KOPT-K1 (cell line): ENCODE results near the gene ADD3.

Experiments used
- H3K27ac ChIP-seq: fragments of 200-600 bp; sonication (generic); 2 replicates; pipeline ENCODE4 v1.5.1; 2016; ENCODE audit warnings: antibody characterized with exemption, mild to moderate bottlenecking, low read depth, low read length; ENCODE audit not compliant: poor library complexity, severe bottlenecking
- H3K36me3 ChIP-seq: fragments of 200-600 bp; sonication (generic); 2 replicates; pipeline ENCODE4 v1.5.1; 2017; ENCODE audit warnings: antibody characterized with exemption, mild to moderate bottlenecking, low read length, moderate library complexity; ENCODE audit not compliant: insufficient read depth
- H3K9me3 ChIP-seq: fragments of 200-600 bp; sonication (generic); 2 replicates; pipeline ENCODE4 v1.5.1; 2017; ENCODE audit warnings: antibody characterized with exemption, low read length, mild to moderate bottlenecking; ENCODE audit not compliant: insufficient read depth, poor library complexity, severe bottlenecking

ADD3 gene

DNA sequence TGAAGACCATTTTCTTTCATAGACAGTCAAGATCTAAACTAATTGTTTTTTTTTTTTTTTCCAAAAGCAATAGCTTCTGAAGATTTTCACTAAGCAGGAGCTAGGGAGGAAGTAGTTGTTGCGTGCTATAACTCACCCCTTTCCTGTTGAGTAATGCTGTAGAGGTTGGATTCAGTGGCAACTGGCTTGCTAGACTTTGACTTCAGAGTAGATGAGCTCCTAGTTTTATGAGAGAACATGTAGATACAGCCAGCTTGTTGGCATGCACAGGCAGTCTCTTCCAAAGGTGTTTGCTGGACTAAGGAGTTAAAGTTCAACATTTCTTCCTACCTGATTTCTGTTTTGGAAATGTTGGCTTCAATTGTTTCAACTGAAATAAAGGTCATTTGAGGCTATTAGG is 133.4 kb downstream of the ADD3 start:
- Histone ChIP-seq H3K9me3 (no peaks in the 10 kb centered on the region), H3K36me3 (peaks cover under 1% of the 10 kb centered on the region; the same call in 1 of the 2 replicates), H3K27ac (no peak overlapping the region)

DNA sequence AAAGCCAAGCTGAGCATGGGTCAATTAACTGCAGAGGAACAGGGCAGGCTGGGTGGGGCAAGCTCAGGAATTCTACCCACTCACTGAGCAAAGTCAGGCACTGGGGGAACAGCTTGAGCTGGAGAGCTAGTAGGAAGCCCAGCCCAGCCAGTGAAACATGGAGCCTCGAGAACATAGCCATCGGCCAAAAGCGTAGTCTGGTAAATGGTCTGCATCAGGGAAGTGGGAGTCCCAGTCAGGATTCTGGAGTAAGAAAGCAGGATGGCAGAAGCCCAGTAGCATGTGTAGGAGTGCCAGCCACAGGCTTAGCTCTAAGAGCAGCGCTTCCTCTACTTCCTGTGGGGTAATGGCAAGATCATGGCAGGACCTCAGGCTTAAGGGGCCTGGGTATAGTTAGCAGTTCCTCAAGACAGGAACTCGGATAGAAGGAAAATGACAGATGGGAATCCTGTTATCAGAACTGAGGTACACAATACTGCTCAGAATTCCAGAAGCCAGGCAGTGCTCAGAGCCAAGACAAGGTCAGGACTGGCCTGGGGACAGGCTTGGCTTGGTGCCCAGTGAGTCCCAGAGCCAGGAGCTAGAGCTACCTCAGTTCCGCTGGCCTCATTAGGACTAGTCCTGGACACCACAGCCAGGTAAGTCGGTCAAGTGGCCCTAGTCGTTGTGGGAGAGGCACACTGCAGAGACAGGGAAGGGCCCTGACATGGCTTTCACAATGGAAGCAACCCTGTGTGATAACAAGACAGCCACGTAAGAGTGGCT is 134.3 kb downstream of the ADD3 start:
- H3K36me3 ChIP-seq = no peaks in the 10 kb centered on the region
- H3K9me3 ChIP-seq = no peaks in the 10 kb centered on the region
- H3K27ac ChIP-seq = no peak overlapping the region

DNA sequence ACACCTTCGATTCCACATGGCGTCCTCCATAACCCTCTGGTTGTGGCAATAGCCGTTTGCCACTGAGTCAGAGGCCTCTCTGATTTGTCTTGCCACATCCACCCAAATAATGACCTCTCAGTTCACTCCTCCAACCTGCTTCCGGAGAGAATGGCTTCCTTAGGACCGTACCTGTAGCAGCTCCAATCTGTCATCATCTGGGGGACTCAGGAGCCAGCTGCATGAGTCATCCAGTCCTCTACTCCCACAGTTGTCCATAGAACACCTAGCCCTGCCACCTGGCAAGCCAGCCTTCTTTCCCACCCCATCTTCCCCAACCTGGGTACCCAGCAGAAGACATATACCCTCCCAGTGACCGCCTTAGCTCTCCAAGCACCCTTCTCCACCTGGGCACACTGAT is 135.2 kb downstream of the ADD3 start:
- H3K27ac ChIP-seq = no peak overlapping the region
- H3K9me3 ChIP-seq = no peaks in the 10 kb centered on the region
- H3K36me3 ChIP-seq = no peaks in the 10 kb centered on the region

GRCh38 chr10:110144507-110144906 is 136.7 kb downstream of the ADD3 start:
- Histone ChIP-seq H3K9me3 (no peaks in the 10 kb centered on the region), H3K27ac (no peak overlapping the region), H3K36me3 (no peaks in the 10 kb centered on the region)

- Histone ChIP-seq H3K27ac (no peak overlapping the region), H3K36me3 (no peaks in the 10 kb centered on the region), H3K9me3 (no peaks in the 10 kb centered on the region)
Observed at GRCh38 chr10:110147961-110148360, 140.2 kb downstream of the ADD3 start.

- H3K9me3 ChIP-seq = no peaks in the 10 kb centered on the region
- H3K36me3 ChIP-seq = no peaks in the 10 kb centered on the region
- no peak overlapping the region for H3K27ac ChIP-seq
Observed at GRCh38 chr10:110149259-110149658, 141.5 kb downstream of the ADD3 start.

- H3K36me3 ChIP-seq = no peaks in the 10 kb centered on the region
- H3K9me3 ChIP-seq = no peaks in the 10 kb centered on the region
- no peak overlapping the region for H3K27ac ChIP-seq
Observed at GRCh38 chr10:110150046-110150445, 142.3 kb downstream of the ADD3 start.

DNA sequence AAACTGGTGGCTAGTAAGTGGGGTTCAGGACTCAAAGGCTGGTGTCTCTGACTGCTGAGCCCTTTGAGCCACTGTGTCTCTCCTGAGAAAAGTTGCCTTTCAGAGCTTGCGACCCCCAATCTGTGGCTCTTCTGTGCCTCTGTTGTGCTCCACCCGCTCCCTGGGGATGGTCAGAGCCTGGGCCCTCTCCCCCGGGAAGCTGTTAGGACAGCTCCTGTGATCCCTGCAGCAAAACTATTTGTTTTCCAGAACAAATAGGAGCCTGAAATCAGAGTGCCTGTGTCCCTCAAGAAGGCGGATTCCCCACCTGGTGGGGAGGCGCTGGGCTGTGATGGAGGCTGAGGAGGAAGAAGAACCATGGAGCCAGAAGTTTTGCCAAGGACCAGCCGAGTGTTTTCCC is 143.2 kb downstream of the ADD3 start:
- no peaks in the 10 kb centered on the region for H3K36me3 ChIP-seq
- H3K27ac ChIP-seq = no peak overlapping the region
- no peaks in the 10 kb centered on the region for H3K9me3 ChIP-seq

GRCh38 chr10:110151467-110151866 is 143.7 kb downstream of the ADD3 start:
- Histone ChIP-seq H3K27ac (no peak overlapping the region), H3K36me3 (no peaks in the 10 kb centered on the region), H3K9me3 (no peaks in the 10 kb centered on the region)

DNA sequence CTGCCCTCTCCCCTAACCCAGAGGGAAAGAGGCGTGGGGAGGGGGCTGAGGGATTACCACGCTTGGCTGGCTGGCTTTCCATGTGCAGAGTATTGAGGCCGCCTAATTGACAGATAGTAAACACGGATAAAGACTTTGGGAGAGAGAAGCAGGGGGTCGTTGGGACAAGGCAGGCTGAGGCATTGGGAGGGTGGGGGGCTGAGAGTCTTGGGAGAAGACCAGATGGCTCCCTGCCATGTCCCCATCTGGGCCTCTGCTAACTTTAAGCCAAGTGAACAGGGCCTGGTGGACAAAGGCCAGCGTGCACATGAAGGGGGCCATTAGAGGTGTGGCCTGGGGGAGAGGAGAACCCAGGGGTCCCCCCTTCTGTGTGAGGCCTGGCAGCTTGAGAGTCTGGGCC is 144.2 kb downstream of the ADD3 start:
- no peak overlapping the region for H3K27ac ChIP-seq
- no peaks in the 10 kb centered on the region for H3K9me3 ChIP-seq
- H3K36me3 ChIP-seq = no peaks in the 10 kb centered on the region

- H3K36me3 ChIP-seq = no peaks in the 10 kb centered on the region
- no peaks in the 10 kb centered on the region for H3K9me3 ChIP-seq
- no peak overlapping the region for H3K27ac ChIP-seq
Observed at GRCh38 chr10:110153396-110153795, 145.6 kb downstream of the ADD3 start.

GRCh38 chr10:110156046-110156445 is 148.3 kb downstream of the ADD3 start:
- no peaks in the 10 kb centered on the region for H3K36me3 ChIP-seq
- H3K9me3 ChIP-seq = peaks cover 3% of the 10 kb centered on the region
- H3K27ac ChIP-seq = no peak overlapping the region

DNA sequence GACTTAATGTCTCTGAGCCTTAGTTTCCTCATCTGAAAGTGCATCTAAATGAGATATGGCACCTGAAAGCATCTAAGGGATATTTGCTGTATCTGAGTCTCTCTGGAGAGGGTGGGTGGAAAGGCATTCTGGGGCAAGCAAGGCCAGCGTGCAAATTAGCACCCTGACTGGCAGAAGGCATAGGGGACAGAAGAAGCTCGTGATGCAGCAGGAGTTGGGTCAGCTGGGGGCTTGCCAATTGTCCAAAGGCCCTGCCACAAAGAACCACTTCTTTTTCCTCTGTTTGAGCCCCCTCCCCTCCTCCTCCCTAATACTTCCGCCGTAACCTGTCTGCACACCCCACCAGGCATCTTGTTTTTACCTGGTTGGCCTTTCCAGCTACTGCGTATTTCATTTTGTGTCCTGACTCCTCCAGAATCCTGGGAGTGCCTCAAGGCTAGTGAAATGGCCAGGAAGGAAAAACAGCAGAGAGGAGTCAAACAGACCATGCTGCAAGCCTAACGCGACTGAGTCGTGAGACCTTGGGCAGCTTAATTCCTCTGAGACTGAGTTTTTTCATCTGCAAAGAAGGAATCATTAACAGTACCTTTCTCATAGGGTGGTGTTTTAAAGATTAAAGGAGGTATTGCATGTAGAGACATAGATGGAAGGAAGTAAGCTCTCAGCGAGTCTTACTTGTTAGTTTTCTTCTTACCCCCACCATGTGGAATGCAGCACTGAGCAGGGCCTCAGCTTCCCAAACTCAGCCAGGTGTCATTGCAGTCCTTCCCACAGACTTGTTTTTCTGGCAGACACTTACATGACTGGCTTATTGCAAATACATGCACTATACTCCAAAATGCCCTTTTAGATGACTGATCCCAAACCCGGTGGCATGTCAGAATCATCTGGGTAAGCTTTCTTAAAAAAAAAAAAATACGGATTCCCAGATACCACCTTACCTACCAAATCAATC is 150.5 kb downstream of the ADD3 start:
- H3K27ac ChIP-seq = no peak overlapping the region
- H3K36me3 ChIP-seq = no peaks in the 10 kb centered on the region
- peaks cover 9% of the 10 kb centered on the region for H3K9me3 ChIP-seq

DNA sequence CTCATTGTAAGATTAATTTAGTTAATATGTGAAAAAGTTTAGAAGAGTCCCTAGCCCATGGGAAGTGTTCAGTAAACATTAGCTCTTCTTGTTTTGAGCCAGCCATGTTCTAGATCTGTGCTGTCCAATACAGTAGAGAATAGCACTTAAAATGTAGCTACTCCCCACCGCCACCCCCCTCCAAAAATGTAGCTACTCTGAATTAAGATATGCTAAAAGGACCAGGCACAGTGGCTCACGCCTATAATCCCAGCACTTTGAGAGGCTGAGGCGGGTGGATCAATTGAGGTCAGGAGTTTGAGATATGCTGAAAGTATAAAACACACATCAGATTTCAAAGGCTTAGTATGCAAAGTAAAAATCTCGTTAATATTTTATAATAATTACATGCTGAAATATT is 152.3 kb downstream of the ADD3 start:
- Histone ChIP-seq H3K36me3 (no peaks in the 10 kb centered on the region), H3K27ac (no peak overlapping the region), H3K9me3 (peaks cover 9% of the 10 kb centered on the region)

DNA sequence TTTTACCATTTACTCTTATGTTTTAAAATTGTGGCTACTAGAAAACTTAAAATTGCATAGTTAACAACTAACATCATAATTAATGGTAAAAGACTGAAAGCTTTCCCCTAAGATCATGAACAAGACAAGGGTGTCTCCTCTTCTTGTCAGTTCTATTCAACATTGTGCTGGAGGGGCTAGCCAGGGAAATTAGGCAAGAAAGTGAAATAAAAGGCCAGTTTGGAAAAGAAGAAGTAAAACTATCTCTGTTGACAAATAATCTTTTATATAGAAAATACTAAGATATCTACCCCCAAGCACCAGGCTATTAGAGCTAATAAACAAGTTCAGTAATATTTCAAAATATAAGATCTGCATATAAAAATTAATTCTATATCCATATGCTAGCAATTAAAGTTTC is 152.7 kb downstream of the ADD3 start:
- Histone ChIP-seq H3K9me3 (peaks cover 9% of the 10 kb centered on the region), H3K27ac (no peak overlapping the region)

More for the DNA sequence above, 152.7 kb downstream of the ADD3 start:
- H3K36me3 ChIP-seq = no peaks in the 10 kb centered on the region
